ENCODE measurements around the gene RPS6KA2. TPM values are rescaled to one million over a fixed set of nuclear protein-coding genes. Genes with fewer than 3 reads are reported as not detected.

RPS6KA2 gene
- total RNA-seq, 3 donors from 2014 or later (not counting 1 experiment from before 2014, with no cell fraction given) = 2.8 to 4.5 (median 2.9) TPM

DNA sequence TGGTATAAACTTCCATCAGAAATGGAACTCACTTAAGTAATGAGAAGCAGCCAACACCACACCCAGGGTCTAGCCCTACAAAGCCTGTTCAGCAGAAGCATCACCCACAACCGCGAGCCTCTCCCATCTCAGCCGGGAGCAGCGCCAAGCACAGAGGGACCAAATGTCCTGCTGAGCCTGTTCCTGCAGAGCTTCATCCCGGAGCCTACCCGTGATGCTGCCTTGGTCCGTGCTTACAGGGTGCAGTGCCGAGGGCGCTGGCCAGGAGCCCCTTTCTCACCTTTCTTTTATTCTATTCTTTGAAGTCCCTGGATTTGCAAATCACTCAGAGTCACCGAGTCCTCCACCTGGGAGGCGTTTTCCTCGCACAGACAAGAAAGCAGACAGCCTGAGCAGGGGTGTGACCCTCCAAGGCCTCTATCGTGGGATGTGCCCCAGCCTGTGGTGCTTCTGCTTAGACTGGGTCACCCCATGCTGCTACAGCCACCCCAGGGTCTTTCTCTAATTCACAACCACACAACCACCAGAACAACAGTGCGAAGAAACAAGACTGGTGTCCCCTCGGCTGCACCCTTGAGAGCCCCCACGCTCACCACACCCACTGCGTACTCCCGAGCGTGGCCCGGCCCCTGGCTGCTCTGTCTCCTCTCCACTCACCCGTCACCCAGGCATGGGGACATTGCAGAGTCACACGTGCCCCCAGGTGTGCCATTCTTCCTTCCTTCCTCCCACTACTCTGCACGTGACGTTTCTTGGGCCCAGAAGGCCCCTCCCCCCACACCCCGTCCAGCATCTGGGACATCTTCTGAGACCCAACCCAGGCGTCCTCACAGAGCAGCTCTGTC lies 152.1 kb downstream of the RPS6KA2 start:
- WGBS (ENCODE audit: insufficient coverage) = 82% methylated on average over 26 of the region's 26 CpGs
- no peaks in the 10 kb centered on the region for H3K9me3 ChIP-seq (ENCODE audit: control insufficient read depth, insufficient read depth, low read length)
- no peaks in the 10 kb centered on the region for H3K36me3 ChIP-seq (ENCODE audit: control insufficient read depth, insufficient read depth, low read length)
- Mint-ChIP-seq H3K36me3 (no peaks in the 10 kb centered on the region), H3K27ac (no peak overlapping the region), H3K4me1 (peaks cover 0 to 11% of the 10 kb centered on the region in 2 donors), H3K27me3 (ENCODE audit: low read depth in 2 of 2) (peaks cover 10% of the 10 kb centered on the region in 2 donors), H3K9me3 (no peaks in the 10 kb centered on the region), H3K4me3 (no peak overlapping the region)
- DNase-seq (no peak), ATAC-seq (no peak)
- TF ChIP-seq, protein P1, sequence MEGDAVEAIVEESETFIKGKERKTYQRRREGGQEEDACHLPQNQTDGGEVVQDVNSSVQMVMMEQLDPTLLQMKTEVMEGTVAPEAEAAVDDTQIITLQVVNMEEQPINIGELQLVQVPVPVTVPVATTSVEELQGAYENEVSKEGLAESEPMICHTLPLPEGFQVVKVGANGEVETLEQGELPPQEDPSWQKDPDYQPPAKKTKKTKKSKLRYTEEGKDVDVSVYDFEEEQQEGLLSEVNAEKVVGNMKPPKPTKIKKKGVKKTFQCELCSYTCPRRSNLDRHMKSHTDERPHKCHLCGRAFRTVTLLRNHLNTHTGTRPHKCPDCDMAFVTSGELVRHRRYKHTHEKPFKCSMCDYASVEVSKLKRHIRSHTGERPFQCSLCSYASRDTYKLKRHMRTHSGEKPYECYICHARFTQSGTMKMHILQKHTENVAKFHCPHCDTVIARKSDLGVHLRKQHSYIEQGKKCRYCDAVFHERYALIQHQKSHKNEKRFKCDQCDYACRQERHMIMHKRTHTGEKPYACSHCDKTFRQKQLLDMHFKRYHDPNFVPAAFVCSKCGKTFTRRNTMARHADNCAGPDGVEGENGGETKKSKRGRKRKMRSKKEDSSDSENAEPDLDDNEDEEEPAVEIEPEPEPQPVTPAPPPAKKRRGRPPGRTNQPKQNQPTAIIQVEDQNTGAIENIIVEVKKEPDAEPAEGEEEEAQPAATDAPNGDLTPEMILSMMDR (IDR thresholded peaks at IDR 0.05) = no peak
- peaks cover 11% of the 10 kb centered on the region for H3K4me1 ChIP-seq (ENCODE audit: control insufficient read depth, insufficient read depth, low read length)
- no peak overlapping the region for H3K27ac ChIP-seq (ENCODE audit: low read length)
- H3K4me3 ChIP-seq (ENCODE audit: low read length) = no peak overlapping the region
- intact Hi-C loops (cut with micrococcal nuclease) = no loop called here
- no peaks in the 10 kb centered on the region for H3K27me3 ChIP-seq (ENCODE audit: control insufficient read depth, insufficient read depth, low read length)

DNA sequence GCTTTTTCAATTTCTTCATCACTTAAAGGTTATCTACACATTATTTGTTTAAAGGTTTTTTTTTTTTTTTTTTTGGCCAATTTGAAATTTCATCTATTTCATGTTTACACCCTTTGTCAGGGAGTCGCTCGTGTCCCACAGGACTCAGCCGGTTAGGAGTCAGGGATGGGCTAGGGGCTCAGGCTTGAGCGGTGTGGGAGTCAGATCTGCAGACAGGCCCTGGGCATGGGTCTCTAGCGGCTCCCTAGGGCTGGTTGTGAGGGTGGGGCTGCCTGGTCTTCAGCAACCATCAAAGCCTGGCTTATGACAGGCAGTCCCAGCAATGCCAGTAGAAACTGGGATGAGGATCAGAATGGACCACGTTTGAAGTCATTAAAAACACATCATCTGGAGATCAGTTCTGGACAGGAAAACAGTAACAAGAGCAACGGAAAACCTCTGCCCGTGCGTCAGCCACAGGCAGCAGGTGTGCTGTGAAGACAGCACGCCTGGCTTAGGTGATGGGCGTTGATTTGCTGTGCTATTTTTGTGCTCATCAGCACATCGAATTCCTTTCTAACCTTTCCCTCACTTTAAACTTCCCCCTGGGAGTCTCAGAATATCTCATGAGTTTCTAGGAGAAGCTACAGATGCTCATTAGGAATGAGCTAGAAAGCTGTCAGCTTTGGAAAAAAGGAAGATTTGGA lies 153.0 kb downstream of the RPS6KA2 start:
- intact Hi-C loops (cut with micrococcal nuclease) = no loop called here
- H3K9me3 ChIP-seq (ENCODE audit: control insufficient read depth, insufficient read depth, low read length) = no peaks in the 10 kb centered on the region
- TF ChIP-seq, protein P1 (IDR thresholded peaks at IDR 0.05) = no peak
- 65% methylated on average over 11 of the region's 12 CpGs for WGBS (ENCODE audit: insufficient coverage)
- H3K4me3 ChIP-seq (ENCODE audit: low read length) = no peak overlapping the region
- Mint-ChIP-seq H3K4me1 (peaks cover 0 to 11% of the 10 kb centered on the region in 2 donors), H3K27me3 (ENCODE audit: low read depth in 2 of 2) (peaks cover 10 to 12% of the 10 kb centered on the region in 2 donors), H3K9me3 (no peaks in the 10 kb centered on the region), H3K36me3 (no peaks in the 10 kb centered on the region), H3K4me3 (no peak overlapping the region), H3K27ac (no peak overlapping the region)
- no peaks in the 10 kb centered on the region for H3K36me3 ChIP-seq (ENCODE audit: control insufficient read depth, insufficient read depth, low read length)
- H3K27ac ChIP-seq (ENCODE audit: low read length) = no peak overlapping the region
- peaks cover 11% of the 10 kb centered on the region for H3K4me1 ChIP-seq (ENCODE audit: control insufficient read depth, insufficient read depth, low read length)
- ATAC-seq (no peak), DNase-seq (no peak)
- no peaks in the 10 kb centered on the region for H3K27me3 ChIP-seq (ENCODE audit: control insufficient read depth, insufficient read depth, low read length)

DNA sequence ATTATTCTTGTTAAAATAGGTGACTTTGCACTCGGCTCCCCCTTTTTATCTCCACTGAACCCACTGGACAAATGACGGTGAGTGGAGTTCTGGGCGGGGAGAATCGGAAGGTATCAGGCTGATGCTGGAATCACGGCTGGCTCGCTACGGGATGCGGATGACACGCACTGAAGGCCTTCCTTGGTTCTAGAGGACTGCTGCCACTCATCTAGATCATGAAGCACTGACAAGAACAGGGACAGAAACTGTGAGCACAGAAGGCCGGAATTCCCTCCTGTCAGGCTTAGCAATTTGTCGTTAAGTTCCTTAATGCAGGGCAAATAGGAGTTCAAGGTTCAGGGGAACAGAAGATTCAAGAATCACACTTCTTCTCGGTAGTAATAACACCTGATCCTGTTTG lies 154.4 kb downstream of the RPS6KA2 start:
- H3K27ac Mint-ChIP-seq = no peak overlapping the region
- Histone ChIP-seq H3K4me1 (ENCODE audit: control insufficient read depth, insufficient read depth, low read length) (peaks cover 11% of the 10 kb centered on the region), H3K4me3 (ENCODE audit: low read length) (no peak overlapping the region), H3K27me3 (ENCODE audit: control insufficient read depth, insufficient read depth, low read length) (no peaks in the 10 kb centered on the region), H3K36me3 (ENCODE audit: control insufficient read depth, insufficient read depth, low read length) (no peaks in the 10 kb centered on the region), H3K9me3 (ENCODE audit: control insufficient read depth, insufficient read depth, low read length) (no peaks in the 10 kb centered on the region), H3K27ac (ENCODE audit: low read length) (no peak overlapping the region)
- peaks cover 0 to 11% of the 10 kb centered on the region in 2 donors for H3K4me1 Mint-ChIP-seq
- intact Hi-C loops (cut with micrococcal nuclease) = no loop called here
- no peak overlapping the region for H3K4me3 Mint-ChIP-seq
- H3K9me3 Mint-ChIP-seq = no peaks in the 10 kb centered on the region
- WGBS (ENCODE audit: insufficient coverage) = 90% methylated on average over 12 of the region's 12 CpGs
- DNase-seq (no peak), ATAC-seq (no peak)
- no peaks in the 10 kb centered on the region for H3K36me3 Mint-ChIP-seq
- peaks cover 10% of the 10 kb centered on the region in 2 donors for H3K27me3 Mint-ChIP-seq (ENCODE audit: low read depth in 2 of 2)
- TF ChIP-seq, protein P1 (IDR thresholded peaks at IDR 0.05) = no peak

Data from natural killer cell (primary cell).